GM13977 (cell line): Measurements from ENCODE around the gene ASPDH.
A peak's percentile ranks its signal among the peaks of the same experiment; 100 is the strongest.
"Not testable (repeated sequence)": the region's sequence is repeated elsewhere in the genome, so short reads cannot be mapped to it uniquely, and the experiment has no call there.

Experiments used
- DNase-seq: peaks from one replicate; pipeline ENCODE4 v3.0.0; 2012; ENCODE audit warnings: low spot score
- in situ Hi-C: fragments of 300-500 bp; cut with MboI; formaldehyde crosslinking; loops from one replicate; pipeline ENCODE4 v1.12.0; 2022; ENCODE audit warnings: low sequenced_read_pairs, low pct_unique_long_range_greater_than_20kb, mixed read lengths, inconsistent platforms; ENCODE audit not compliant: unreplicated experiment
- TF ChIP-seq, protein P1 (sequence below): IDR thresholded peaks from 2 replicates; pipeline ENCODE4 v1.5.1; 2012; ENCODE audit warnings: mild to moderate bottlenecking, control low read depth; ENCODE audit not compliant: insufficient read depth; ENCODE audit errors: extremely low read depth, missing control alignments

The ASPDH gene

GRCh38 chr19:50536662-50537305 is 23.1 kb upstream of the ASPDH start:
- in situ Hi-C loops, result loop anchor here (25.0 kb wide), 1 partner anchor 251 kb away; the partner anchor contains the start of gene ACP4
- DNase-seq, result no peak
- TF ChIP-seq, protein P1, sequence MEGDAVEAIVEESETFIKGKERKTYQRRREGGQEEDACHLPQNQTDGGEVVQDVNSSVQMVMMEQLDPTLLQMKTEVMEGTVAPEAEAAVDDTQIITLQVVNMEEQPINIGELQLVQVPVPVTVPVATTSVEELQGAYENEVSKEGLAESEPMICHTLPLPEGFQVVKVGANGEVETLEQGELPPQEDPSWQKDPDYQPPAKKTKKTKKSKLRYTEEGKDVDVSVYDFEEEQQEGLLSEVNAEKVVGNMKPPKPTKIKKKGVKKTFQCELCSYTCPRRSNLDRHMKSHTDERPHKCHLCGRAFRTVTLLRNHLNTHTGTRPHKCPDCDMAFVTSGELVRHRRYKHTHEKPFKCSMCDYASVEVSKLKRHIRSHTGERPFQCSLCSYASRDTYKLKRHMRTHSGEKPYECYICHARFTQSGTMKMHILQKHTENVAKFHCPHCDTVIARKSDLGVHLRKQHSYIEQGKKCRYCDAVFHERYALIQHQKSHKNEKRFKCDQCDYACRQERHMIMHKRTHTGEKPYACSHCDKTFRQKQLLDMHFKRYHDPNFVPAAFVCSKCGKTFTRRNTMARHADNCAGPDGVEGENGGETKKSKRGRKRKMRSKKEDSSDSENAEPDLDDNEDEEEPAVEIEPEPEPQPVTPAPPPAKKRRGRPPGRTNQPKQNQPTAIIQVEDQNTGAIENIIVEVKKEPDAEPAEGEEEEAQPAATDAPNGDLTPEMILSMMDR, result no peak

- DNase-seq, result no peak
- in situ Hi-C loops, result loop anchor here (25.0 kb wide), 1 partner anchor 252 kb away; the partner anchor contains the start of gene ACP4
- TF ChIP-seq, protein P1, result no peak
Measured at GRCh38 chr19:50535672-50536187, 22.0 kb upstream of the ASPDH start.

DNA sequence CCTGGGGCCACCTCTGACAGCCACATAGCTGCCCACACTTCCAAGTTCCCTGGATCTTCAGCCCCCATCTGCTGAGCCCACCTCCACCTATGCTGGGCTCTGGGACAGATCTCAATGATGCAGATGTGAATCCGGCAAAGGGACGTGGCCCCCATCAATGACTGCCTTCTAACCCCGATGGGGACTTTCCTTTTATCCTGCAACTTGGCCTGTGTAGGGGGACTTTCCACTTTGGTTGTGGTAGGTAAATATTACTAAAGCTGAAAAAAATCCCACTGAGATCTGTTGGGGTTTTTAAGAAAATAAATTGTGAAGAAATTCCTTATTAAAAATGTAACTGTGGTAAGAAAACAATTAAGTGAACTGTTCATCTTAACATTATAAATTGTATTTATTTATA is 20.8 kb upstream of the ASPDH start:
- peak; percentile 76 for DNase-seq
- TF ChIP-seq, protein P1, result no peak
- in situ Hi-C loops, result loop anchor here (25.0 kb wide), 1 partner anchor 253 kb away; the partner anchor contains the start of gene ACP4

DNA sequence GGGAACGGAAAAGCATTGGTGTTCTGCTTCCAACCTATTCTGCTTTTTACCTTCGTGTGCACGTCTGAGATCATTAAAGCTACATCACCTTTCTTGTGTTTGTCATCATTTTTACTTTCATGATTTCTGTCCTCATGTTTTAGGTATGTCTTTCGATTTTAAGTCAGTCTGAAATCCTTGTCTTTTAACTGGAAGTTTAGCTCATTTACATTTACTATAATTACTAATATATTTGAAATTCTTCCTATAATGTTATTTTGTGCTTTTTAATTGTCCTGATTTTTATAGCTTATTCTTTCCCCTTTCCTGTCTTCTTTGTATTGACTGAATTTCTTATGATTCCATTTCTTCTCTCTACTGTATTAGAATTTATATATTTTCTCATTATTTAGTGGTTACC is 19.2 kb upstream of the ASPDH start:
- no peak for DNase-seq
- in situ Hi-C loops, result loop anchor here (25.0 kb wide), 1 partner anchor 254 kb away; the partner anchor contains the start of gene ACP4
- TF ChIP-seq, protein P1, result no peak

DNA sequence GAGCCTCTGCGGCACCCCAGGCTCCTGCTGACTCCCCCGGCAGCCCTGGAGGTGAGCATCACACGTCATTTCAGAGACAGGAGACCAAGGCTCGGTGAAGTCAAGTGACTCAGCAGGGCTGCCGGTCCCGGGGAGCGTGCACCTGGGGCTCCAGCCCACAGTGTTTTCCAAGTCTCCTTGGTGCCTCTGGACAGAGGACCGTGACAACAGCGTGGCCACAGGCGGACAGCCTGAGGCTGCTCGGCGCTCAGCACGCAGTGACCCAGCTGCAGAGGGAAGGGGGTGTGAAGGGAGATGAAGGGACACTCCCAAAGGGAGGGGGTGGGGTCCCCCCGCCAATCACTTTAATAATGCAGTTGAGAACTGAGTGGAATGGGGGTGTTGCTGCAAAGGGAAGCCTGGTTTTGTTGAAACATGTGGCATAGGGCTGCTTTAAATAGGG is 17.5 kb upstream of the ASPDH start:
- DNase-seq, result no peak
- TF ChIP-seq, protein P1, result no peak
- in situ Hi-C loops, result loop anchor here (25.0 kb wide), 1 partner anchor 256 kb away; the partner anchor contains the start of gene ACP4

DNA sequence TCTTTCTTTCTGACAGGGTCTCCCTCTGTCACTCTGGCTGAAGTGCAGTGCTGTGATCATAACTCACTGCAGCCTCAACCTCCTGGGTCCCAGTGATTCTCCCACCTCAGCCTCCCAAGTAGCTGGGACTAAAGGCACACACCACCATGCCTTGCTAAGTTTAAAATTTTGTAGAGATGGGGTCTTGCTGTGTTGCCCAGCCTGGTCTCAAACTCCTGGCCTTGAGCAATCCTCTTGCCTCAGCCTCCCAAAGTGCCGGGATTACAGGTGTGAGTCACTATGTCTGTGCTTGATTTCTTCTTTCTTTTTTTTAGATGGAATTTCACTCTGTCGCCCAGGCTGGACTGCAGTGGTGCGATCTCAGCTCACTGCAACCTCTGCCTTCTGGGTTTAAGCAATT is 14.3 kb upstream of the ASPDH start:
- in situ Hi-C loops, result loop anchor here (25.0 kb wide), 1 partner anchor 259 kb away; the partner anchor contains the start of gene ACP4

DNA sequence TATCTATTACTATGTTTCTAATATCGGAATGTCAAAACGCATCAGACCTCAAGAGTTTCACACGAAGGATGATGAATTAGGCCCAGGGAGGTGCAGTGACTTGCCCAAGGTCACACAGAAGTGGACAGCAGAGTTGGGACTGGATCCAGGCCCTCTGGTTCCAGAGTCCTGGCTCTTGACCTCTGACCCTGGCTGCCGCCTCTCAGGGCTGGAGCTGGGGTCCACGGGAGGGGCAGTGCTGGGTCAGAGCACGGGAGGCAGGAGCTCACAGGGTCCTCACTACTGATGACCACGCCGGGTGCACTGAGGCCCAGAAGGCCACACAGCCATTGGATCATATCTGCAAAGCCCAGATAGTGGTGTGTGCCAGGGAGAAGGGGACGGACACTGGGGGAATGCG is 9.2 kb upstream of the ASPDH start:
- DNase-seq, result no peak
- TF ChIP-seq, protein P1, result no peak
- in situ Hi-C loops, result no loop called here

More for the DNA sequence above, 14.3 kb upstream of the ASPDH start:
- DNase-seq, result not testable (repeated sequence)
